ENCODE measurements around the gene B3GNT2.

B3GNT2 gene

DNA sequence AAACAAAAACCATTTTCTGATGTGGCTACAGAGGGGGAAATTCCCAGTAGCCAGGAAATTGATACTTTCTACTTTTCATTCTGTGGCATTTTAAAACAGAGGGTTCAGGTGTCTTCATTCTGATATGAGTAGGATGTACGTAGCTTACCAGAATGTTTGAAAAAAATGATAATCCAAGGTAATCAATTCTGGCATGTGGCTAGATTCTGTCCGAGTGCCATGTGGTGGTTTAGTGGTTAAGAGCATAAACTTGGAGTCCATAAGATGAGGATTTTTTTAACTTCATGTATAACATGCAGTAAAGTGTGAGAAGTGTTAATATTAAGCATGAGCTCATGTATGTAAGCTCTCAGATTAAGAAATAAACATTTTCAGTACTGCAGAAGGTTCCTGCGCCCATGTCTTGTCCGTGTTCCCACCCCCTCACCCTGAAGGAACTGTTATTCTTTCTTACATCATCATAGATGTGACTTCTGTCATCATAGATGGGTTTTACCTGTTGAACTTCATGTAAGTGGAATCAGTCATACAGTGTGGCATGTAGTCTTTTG lies 4.5 kb downstream of the B3GNT2 start:
- TF ChIP-seq, protein P1, sequence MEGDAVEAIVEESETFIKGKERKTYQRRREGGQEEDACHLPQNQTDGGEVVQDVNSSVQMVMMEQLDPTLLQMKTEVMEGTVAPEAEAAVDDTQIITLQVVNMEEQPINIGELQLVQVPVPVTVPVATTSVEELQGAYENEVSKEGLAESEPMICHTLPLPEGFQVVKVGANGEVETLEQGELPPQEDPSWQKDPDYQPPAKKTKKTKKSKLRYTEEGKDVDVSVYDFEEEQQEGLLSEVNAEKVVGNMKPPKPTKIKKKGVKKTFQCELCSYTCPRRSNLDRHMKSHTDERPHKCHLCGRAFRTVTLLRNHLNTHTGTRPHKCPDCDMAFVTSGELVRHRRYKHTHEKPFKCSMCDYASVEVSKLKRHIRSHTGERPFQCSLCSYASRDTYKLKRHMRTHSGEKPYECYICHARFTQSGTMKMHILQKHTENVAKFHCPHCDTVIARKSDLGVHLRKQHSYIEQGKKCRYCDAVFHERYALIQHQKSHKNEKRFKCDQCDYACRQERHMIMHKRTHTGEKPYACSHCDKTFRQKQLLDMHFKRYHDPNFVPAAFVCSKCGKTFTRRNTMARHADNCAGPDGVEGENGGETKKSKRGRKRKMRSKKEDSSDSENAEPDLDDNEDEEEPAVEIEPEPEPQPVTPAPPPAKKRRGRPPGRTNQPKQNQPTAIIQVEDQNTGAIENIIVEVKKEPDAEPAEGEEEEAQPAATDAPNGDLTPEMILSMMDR (IDR thresholded peaks at IDR 0.05; ENCODE audit: control insufficient read depth, insufficient read depth, low read depth, low read length, missing control alignments): no peak
- H3K4me3 ChIP-seq (ENCODE audit: control insufficient read depth, low read depth, low read length): no peak overlapping the region
- DNase-seq (ENCODE audit: low read depth): no peak

DNA sequence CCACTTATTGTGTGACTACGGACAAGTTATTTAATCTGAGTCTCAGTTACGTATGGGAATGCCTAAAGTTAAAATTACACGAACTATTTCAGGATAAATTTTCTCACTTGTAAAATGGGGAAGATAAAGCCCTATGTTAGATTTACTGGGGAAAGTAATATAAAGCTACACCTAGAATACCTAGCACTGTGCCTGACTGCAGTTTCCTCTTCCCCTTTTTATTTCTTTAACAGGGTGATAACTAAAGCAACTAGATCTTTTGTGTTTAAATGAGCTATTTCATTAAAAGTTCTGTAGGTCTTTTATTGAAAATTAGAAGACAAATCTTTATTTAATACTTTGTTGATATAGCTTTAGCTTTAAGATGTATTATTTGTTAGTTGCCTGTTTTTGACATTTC lies 5.0 kb downstream of the B3GNT2 start:
- no peak overlapping the region for H3K4me3 ChIP-seq (ENCODE audit: control insufficient read depth, low read depth, low read length)
- no peak for DNase-seq (ENCODE audit: low read depth)
- TF ChIP-seq, protein P1 (IDR thresholded peaks at IDR 0.05; ENCODE audit: control insufficient read depth, insufficient read depth, low read depth, low read length, missing control alignments): no peak

GRCh38 chr2:62201307-62201706 lies 5.4 kb downstream of the B3GNT2 start:
- DNase-seq (ENCODE audit: low read depth): no peak
- H3K4me3 ChIP-seq (ENCODE audit: control insufficient read depth, low read depth, low read length): no peak overlapping the region
- TF ChIP-seq, protein P1 (IDR thresholded peaks at IDR 0.05; ENCODE audit: control insufficient read depth, insufficient read depth, low read depth, low read length, missing control alignments): no peak

GRCh38 chr2:62202019-62202722 lies 6.3 kb downstream of the B3GNT2 start:
- no peak overlapping the region for H3K4me3 ChIP-seq (ENCODE audit: control insufficient read depth, low read depth, low read length)
- TF ChIP-seq, protein P1 (IDR thresholded peaks at IDR 0.05; ENCODE audit: control insufficient read depth, insufficient read depth, low read depth, low read length, missing control alignments): no peak
- DNase-seq (ENCODE audit: low read depth): no peak

GRCh38 chr2:62202729-62203128 lies 6.8 kb downstream of the B3GNT2 start:
- TF ChIP-seq, protein P1 (IDR thresholded peaks at IDR 0.05; ENCODE audit: control insufficient read depth, insufficient read depth, low read depth, low read length, missing control alignments): no peak

DNA sequence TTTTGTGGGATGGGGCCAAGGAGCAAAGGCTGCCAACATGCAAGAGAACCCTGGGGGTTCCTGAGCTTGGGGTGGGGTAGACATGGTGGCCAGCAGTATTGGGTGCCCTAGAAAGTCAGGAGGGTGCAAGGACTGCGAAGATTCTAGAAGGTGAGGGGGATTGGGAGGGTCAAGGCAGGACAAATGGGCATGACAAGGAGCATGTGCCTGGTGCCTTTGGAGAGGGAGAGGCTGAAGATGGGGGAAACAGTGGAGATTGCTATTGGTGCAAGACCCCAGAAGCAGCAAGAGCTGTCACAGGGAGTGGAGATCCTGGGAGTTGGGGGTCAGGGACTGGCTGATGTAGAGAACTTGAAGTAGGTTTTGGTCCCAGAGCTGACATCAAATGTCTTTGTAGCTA lies 7.5 kb downstream of the B3GNT2 start:
- TF ChIP-seq, protein P1 (IDR thresholded peaks at IDR 0.05; ENCODE audit: control insufficient read depth, insufficient read depth, low read depth, low read length, missing control alignments): no peak
- H3K4me3 ChIP-seq (ENCODE audit: control insufficient read depth, low read depth, low read length): no peak overlapping the region
- DNase-seq (ENCODE audit: low read depth): no peak

More at GRCh38 chr2:62202729-62203128, 6.8 kb downstream of the B3GNT2 start:
- no peak overlapping the region for H3K4me3 ChIP-seq (ENCODE audit: control insufficient read depth, low read depth, low read length)
- DNase-seq (ENCODE audit: low read depth): no peak
